NCI-H187 (cell line): Measurements from ENCODE around the gene SLC6A11.

Experiments
- DNase-seq, 2 experiments: peaks; one replicate each; lab custom pipeline; 2025; lab: John Stamatoyannopoulos, UW

Gene SLC6A11

GRCh38 chr3:10930666-10931040, 114.6 kb downstream of the SLC6A11 start:
- DNase-seq = no peak

- no peak for DNase-seq
Measured at GRCh38 chr3:10932596-10932995, 116.6 kb downstream of the SLC6A11 start.

GRCh38 chr3:10933021-10933420, 117.0 kb downstream of the SLC6A11 start:
- no peak for DNase-seq

- no peak for DNase-seq
Measured at GRCh38 chr3:10933470-10933804, 117.4 kb downstream of the SLC6A11 start.

- no peak for DNase-seq
Measured at GRCh38 chr3:10933805-10934481, 117.9 kb downstream of the SLC6A11 start.

- no peak for DNase-seq
Measured at GRCh38 chr3:10935028-10935427, 119.0 kb downstream of the SLC6A11 start.

- no peak for DNase-seq
Measured at GRCh38 chr3:10935846-10936631, 120.0 kb downstream of the SLC6A11 start.

GRCh38 chr3:10936686-10937085, 120.7 kb downstream of the SLC6A11 start:
- DNase-seq = no peak

- DNase-seq = no peak
Measured at GRCh38 chr3:10937141-10937825, 121.3 kb downstream of the SLC6A11 start.

GRCh38 chr3:10939556-10939955, 123.5 kb downstream of the SLC6A11 start:
- no peak for DNase-seq

GRCh38 chr3:10940106-10940505, 124.1 kb downstream of the SLC6A11 start:
- DNase-seq = no peak

- DNase-seq = no peak
Measured at GRCh38 chr3:10941972-10942371, 125.9 kb downstream of the SLC6A11 start.

GRCh38 chr3:10942690-10943205, 126.7 kb downstream of the SLC6A11 start:
- no peak for DNase-seq

GRCh38 chr3:10944866-10945265, 128.8 kb downstream of the SLC6A11 start:
- DNase-seq = no peak

GRCh38 chr3:10945683-10946287, 129.8 kb downstream of the SLC6A11 start:
- DNase-seq = no peak

- no peak for DNase-seq
Measured at GRCh38 chr3:10946526-10946925, 130.5 kb downstream of the SLC6A11 start.

GRCh38 chr3:10948326-10948725, 132.3 kb downstream of the SLC6A11 start:
- DNase-seq = no peak

- no peak for DNase-seq
Measured at GRCh38 chr3:10949197-10949596, 133.2 kb downstream of the SLC6A11 start.

GRCh38 chr3:10950476-10951294, 134.7 kb downstream of the SLC6A11 start:
- DNase-seq = no peak

GRCh38 chr3:10951295-10951926, 135.4 kb downstream of the SLC6A11 start:
- DNase-seq = no peak

- no peak for DNase-seq
Measured at GRCh38 chr3:10952525-10952924, 136.5 kb downstream of the SLC6A11 start.
